Chondrocyte (in vitro differentiated cells): Measurements from ENCODE around the gene NEK5. TPM values are rescaled to one million over a fixed set of nuclear protein-coding genes. Genes with fewer than 3 reads are reported as not detected.
A peak's percentile ranks its signal among the peaks of the same experiment; 100 is the strongest.

ENCODE experiments used
- DNase-seq: peaks from one replicate; pipeline ENCODE4 v3.0.0; 2021; ENCODE audit warnings: mixed read lengths, low spot score
- H3K27ac Mint-ChIP-seq: one replicate; pipeline ENCODE4 v1.8.0; 2021; ENCODE audit warnings: mild to moderate bottlenecking, moderate library complexity, mixed read lengths; ENCODE audit not compliant: unreplicated experiment
- H3K27me3 Mint-ChIP-seq: 2 replicates; pipeline ENCODE4 v1.8.0; 2021; ENCODE audit warnings: low read depth, mixed read lengths
- H3K36me3 Mint-ChIP-seq: 2 replicates; pipeline ENCODE4 v1.8.0; 2021; ENCODE audit warnings: low read depth, mixed read lengths
- H3K4me1 Mint-ChIP-seq: 2 replicates; pipeline ENCODE4 v1.8.0; 2021; ENCODE audit warnings: low read depth, mild to moderate bottlenecking, mixed read lengths
- H3K4me3 Mint-ChIP-seq: one replicate; pipeline ENCODE4 v1.8.0; 2021; ENCODE audit warnings: mild to moderate bottlenecking, moderate library complexity, mixed read lengths; ENCODE audit not compliant: unreplicated experiment
- H3K9me3 Mint-ChIP-seq: 2 replicates; pipeline ENCODE4 v1.8.0; 2021; ENCODE audit warnings: low read depth, mixed read lengths
- CTCF ChIP-seq: fragments of 200-600 bp; sonication (generic); IDR thresholded peaks from 2 replicates; pipeline ENCODE4 v1.5.0; 2021; ENCODE audit warnings: antibody characterized with exemption, mild to moderate bottlenecking, moderate library complexity
- total RNA-seq: library from RNA; stranded (reverse); gene quantifications from 3 replicates; pipeline ENCODE4 v1.2.1, GENCODE V29; 2021

The NEK5 gene
- total RNA-seq, 1 donor from 2014 or later, result 0.40 TPM

GRCh38 chr13:52010890-52011631 is 117.8 kb downstream of the NEK5 start, which contains the start of gene ATP7B:
Gene ATP7B (minus strand): TSS chr13:52011450. CDS start chr13:52011337, 113 bp downstream.
- TF ChIP-seq CTCF, result peak; percentile 55
- no peaks in the 10 kb centered on the region for H3K27me3 Mint-ChIP-seq
- H3K27ac Mint-ChIP-seq, result peak within 1 kb of the TSS; percentile 98
- peaks cover 26% of the 10 kb centered on the region for H3K4me1 Mint-ChIP-seq
- H3K36me3 Mint-ChIP-seq, result peaks cover 6% of the 10 kb centered on the region
- H3K9me3 Mint-ChIP-seq, result peaks cover 4% of the 10 kb centered on the region
- DNase-seq, result no peak
- peak within 1 kb of the TSS; percentile 95 for H3K4me3 Mint-ChIP-seq

- Mint-ChIP-seq H3K4me1 (peaks cover 26% of the 10 kb centered on the region), H3K27me3 (no peaks in the 10 kb centered on the region), H3K27ac (no peak overlapping the region)
Observed at GRCh38 chr13:52009946-52010345, 118.9 kb downstream of the NEK5 start.

GRCh38 chr13:52006523-52007245 is 122.2 kb downstream of the NEK5 start:
- Mint-ChIP-seq H3K4me1 (peaks cover 18% of the 10 kb centered on the region), H3K27ac (no peak overlapping the region), H3K27me3 (no peaks in the 10 kb centered on the region), H3K9me3 (no peaks in the 10 kb centered on the region), H3K4me3 (no peak overlapping the region), H3K36me3 (no peaks in the 10 kb centered on the region)
- DNase-seq, result no peak
- TF ChIP-seq CTCF, result no peak

More at GRCh38 chr13:52009946-52010345, 118.9 kb downstream of the NEK5 start:
- Mint-ChIP-seq H3K9me3 (no peaks in the 10 kb centered on the region), H3K36me3 (no peaks in the 10 kb centered on the region), H3K4me3 (no peak overlapping the region)
- no peak for DNase-seq
- no peak for TF ChIP-seq CTCF

GRCh38 chr13:52005841-52006522 is 122.9 kb downstream of the NEK5 start:
- no peak overlapping the region for H3K4me3 Mint-ChIP-seq
- no peak for TF ChIP-seq CTCF
- no peak overlapping the region for H3K27ac Mint-ChIP-seq
- no peaks in the 10 kb centered on the region for H3K36me3 Mint-ChIP-seq
- H3K27me3 Mint-ChIP-seq, result no peaks in the 10 kb centered on the region
- DNase-seq, result no peak
- H3K9me3 Mint-ChIP-seq, result no peaks in the 10 kb centered on the region
- H3K4me1 Mint-ChIP-seq, result peaks cover 14% of the 10 kb centered on the region
